WTC11 (cell line): ENCODE data around the gene CAMTA1. TPM values are rescaled to one million over a fixed set of nuclear protein-coding genes. Genes with fewer than 3 reads are reported as not detected.

Experiments used
- ATAC-seq: fragments of 200-7000 bp; cut with Tn5 transposase; 2 replicates; pipeline ENCODE4 v1.10.0; 2021; ENCODE audit warnings: mild to moderate bottlenecking, moderate library complexity
- CTCF ChIA-PET: fragments of 300-600 bp; sonication (Branson Sonifier 250); formaldehyde crosslinking; loops from one replicate; lab custom pipeline; 2021; ENCODE audit warnings: antibody characterized with exemption; lab: Charles Lee
- POLR2A ChIA-PET: fragments of 350-600 bp; sonication (Branson Sonifier 250); formaldehyde crosslinking; loops from one replicate; lab custom pipeline; 2021; ENCODE audit warnings: antibody characterized with exemption; lab: Charles Lee
- DNase-seq: peaks from one replicate; pipeline ENCODE4 v3.0.0; 2021; ENCODE audit warnings: low spot score
- H3K27ac Mint-ChIP-seq: 2 replicates; pipeline ENCODE4 v1.8.0; 2021; ENCODE audit warnings: mixed read lengths
- H3K27me3 Mint-ChIP-seq: 2 replicates; pipeline ENCODE4 v1.8.0; 2021; ENCODE audit warnings: low read depth, mild to moderate bottlenecking, moderate library complexity, mixed read lengths
- H3K36me3 Mint-ChIP-seq: 2 replicates; pipeline ENCODE4 v1.8.0; 2021; ENCODE audit warnings: mixed read lengths
- H3K4me1 Mint-ChIP-seq: 2 replicates; pipeline ENCODE4 v1.8.0; 2022; ENCODE audit warnings: mixed read lengths
- H3K4me3 Mint-ChIP-seq: 2 replicates; pipeline ENCODE4 v1.8.0; 2021; ENCODE audit warnings: mild to moderate bottlenecking, moderate library complexity, mixed read lengths
- H3K9me3 Mint-ChIP-seq: 2 replicates; pipeline ENCODE4 v1.8.0; 2021; ENCODE audit warnings: mixed read lengths
- MYBL2 ChIP-seq: sonication (generic); formaldehyde crosslinking; IDR thresholded peaks from 2 replicates; pipeline ENCODE4 v1.8.1; 2023; ENCODE audit warnings: mild to moderate bottlenecking, moderate library complexity, missing genetic modification reagents
- NR2C2 ChIP-seq: sonication (generic); formaldehyde crosslinking; IDR thresholded peaks from 2 replicates; pipeline ENCODE4 v1.8.0; 2022; ENCODE audit warnings: mild to moderate bottlenecking, missing genetic modification reagents
- PRRX2 ChIP-seq: fragments of 250-450 bp; sonication (Bioruptor Pico); IDR thresholded peaks from 2 replicates; pipeline ENCODE4 v1.8.0; 2021; ENCODE audit warnings: mild to moderate bottlenecking
- SMAD3 ChIP-seq: sonication (generic); formaldehyde crosslinking; IDR thresholded peaks from 2 replicates; pipeline ENCODE4 v1.8.0; 2022; ENCODE audit warnings: missing genetic modification reagents, mild to moderate bottlenecking, borderline replicate concordance
- SMAD4 ChIP-seq: sonication (generic); formaldehyde crosslinking; IDR thresholded peaks from 2 replicates; pipeline ENCODE4 v1.8.0; 2022; ENCODE audit warnings: mild to moderate bottlenecking, missing genetic modification reagents
- SOX15 ChIP-seq: fragments of 250-450 bp; sonication (Bioruptor Pico); IDR thresholded peaks from 2 replicates; pipeline ENCODE4 v1.9.0; 2021; ENCODE audit warnings: mild to moderate bottlenecking
- SP1 ChIP-seq: sonication (generic); formaldehyde crosslinking; conservative IDR thresholded peaks from 2 replicates; pipeline ENCODE4 v1.8.1; 2022; ENCODE audit warnings: missing genetic modification reagents
- TCF7 ChIP-seq: sonication (generic); formaldehyde crosslinking; IDR thresholded peaks from 2 replicates; pipeline ENCODE4 v1.8.0; 2022; ENCODE audit warnings: mild to moderate bottlenecking, low read depth, missing genetic modification reagents, moderate library complexity
- TEAD4 ChIP-seq: sonication (generic); formaldehyde crosslinking; IDR thresholded peaks from 2 replicates; pipeline ENCODE4 v1.8.0; 2022; ENCODE audit warnings: mild to moderate bottlenecking, missing genetic modification reagents
- TP53 ChIP-seq: sonication (generic); formaldehyde crosslinking; IDR thresholded peaks from 2 replicates; pipeline ENCODE4 v1.8.1; 2023; ENCODE audit warnings: mild to moderate bottlenecking, missing genetic modification reagents
- ZNF219 ChIP-seq: sonication (generic); formaldehyde crosslinking; IDR thresholded peaks from 2 replicates; pipeline ENCODE4 v1.8.0; 2023; ENCODE audit warnings: missing genetic modification reagents, mild to moderate bottlenecking, borderline replicate concordance
- total RNA-seq: library from RNA; stranded (reverse); gene quantifications from 3 replicates; pipeline ENCODE4 v1.2.3, GENCODE V29; 2021
- TF ChIP-seq, protein P1 (sequence below): fragments of 250-450 bp; sonication (Bioruptor Pico); IDR thresholded peaks from 2 replicates; pipeline ENCODE4 v1.9.0; 2021; ENCODE audit warnings: mild to moderate bottlenecking
- TF ChIP-seq, protein P2 (sequence below): sonication (generic); formaldehyde crosslinking; IDR thresholded peaks from 2 replicates; pipeline ENCODE4 v1.8.1; 2023; ENCODE audit warnings: mild to moderate bottlenecking, missing genetic modification reagents
- TF ChIP-seq, protein P3 (sequence below): sonication (generic); formaldehyde crosslinking; IDR thresholded peaks from 2 replicates; pipeline ENCODE4 v1.8.0; 2023; ENCODE audit warnings: missing genetic modification reagents, mild to moderate bottlenecking, borderline replicate concordance
- TF ChIP-seq, protein P4 (sequence below): sonication (generic); formaldehyde crosslinking; IDR thresholded peaks from 2 replicates; pipeline ENCODE4 v1.8.1; 2022; ENCODE audit warnings: missing genetic modification reagents, borderline replicate concordance
- TF ChIP-seq, protein P5 (sequence below): fragments of 250-450 bp; sonication (Bioruptor Pico); IDR thresholded peaks from 2 replicates; pipeline ENCODE4 v1.9.0; 2021; ENCODE audit warnings: mild to moderate bottlenecking

The CAMTA1 gene
- total RNA-seq, 1 experiment from 2014 or later = 86.4 TPM

DNA sequence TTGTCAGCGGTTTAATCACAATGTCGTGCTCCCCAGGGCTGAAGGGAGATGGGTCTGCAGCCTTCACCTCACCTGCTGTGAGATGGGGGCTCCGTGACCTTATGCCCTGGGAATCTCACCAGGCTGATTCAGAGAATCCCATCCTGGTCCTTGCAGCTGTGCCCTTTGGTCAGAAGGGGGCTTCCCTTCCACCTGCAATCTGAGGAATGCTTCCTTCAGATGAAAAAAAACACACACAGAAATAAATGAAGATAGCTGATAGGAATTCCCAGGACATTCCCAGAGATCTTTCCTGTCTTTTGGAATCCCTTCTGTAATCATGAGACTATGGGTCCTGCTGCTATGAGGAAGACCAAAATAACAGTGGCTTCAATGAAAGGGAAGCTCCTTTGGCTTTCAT, 858.8 kb downstream of the CAMTA1 start (continued):
- TF ChIP-seq, protein P1, sequence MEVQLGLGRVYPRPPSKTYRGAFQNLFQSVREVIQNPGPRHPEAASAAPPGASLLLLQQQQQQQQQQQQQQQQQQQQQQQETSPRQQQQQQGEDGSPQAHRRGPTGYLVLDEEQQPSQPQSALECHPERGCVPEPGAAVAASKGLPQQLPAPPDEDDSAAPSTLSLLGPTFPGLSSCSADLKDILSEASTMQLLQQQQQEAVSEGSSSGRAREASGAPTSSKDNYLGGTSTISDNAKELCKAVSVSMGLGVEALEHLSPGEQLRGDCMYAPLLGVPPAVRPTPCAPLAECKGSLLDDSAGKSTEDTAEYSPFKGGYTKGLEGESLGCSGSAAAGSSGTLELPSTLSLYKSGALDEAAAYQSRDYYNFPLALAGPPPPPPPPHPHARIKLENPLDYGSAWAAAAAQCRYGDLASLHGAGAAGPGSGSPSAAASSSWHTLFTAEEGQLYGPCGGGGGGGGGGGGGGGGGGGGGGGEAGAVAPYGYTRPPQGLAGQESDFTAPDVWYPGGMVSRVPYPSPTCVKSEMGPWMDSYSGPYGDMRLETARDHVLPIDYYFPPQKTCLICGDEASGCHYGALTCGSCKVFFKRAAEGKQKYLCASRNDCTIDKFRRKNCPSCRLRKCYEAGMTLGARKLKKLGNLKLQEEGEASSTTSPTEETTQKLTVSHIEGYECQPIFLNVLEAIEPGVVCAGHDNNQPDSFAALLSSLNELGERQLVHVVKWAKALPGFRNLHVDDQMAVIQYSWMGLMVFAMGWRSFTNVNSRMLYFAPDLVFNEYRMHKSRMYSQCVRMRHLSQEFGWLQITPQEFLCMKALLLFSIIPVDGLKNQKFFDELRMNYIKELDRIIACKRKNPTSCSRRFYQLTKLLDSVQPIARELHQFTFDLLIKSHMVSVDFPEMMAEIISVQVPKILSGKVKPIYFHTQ (CRISPR knock-in tag) = no peak
- TF ChIP-seq, protein P2, sequence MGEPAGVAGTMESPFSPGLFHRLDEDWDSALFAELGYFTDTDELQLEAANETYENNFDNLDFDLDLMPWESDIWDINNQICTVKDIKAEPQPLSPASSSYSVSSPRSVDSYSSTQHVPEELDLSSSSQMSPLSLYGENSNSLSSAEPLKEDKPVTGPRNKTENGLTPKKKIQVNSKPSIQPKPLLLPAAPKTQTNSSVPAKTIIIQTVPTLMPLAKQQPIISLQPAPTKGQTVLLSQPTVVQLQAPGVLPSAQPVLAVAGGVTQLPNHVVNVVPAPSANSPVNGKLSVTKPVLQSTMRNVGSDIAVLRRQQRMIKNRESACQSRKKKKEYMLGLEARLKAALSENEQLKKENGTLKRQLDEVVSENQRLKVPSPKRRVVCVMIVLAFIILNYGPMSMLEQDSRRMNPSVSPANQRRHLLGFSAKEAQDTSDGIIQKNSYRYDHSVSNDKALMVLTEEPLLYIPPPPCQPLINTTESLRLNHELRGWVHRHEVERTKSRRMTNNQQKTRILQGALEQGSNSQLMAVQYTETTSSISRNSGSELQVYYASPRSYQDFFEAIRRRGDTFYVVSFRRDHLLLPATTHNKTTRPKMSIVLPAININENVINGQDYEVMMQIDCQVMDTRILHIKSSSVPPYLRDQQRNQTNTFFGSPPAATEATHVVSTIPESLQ (CRISPR knock-in tag) = no peak

DNA sequence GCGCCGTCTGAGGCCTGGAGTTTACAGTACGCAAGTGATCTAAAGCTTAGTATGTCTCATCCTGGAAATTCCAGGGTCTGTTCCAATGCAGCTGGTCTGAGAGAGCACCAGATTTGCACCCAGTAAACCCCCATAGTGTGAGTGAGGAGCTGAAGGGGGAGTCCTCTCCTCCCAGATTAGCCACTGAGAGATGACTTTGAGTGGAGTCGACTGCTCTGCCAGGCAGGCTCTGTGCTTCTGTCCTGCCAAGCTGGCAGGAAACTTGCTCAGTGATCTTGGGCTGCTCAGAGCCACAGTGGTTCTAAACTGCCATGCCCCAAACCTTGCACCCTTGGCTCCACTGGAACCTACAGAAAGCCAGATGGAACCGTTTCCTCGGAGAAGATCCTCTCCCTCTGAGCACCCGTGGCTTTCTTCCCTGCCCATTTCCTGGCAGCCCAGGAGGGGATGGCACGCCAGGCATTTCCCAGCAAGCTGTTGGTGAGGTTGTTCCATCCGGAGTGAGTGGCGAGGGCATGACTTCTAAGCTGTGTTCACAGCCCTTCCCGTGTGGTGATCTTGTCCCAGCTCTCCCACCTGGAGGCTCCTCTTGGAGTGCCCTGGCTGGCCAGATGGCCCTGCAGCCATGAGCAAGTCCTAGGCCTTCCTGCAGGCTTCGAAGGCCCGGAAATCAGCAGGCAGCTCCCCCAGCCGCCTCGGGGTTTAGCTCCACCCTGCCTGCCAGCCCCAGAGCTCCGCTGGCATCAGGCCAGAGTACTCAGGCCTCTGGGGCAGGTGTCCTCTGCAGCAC, 859.9 kb downstream of the CAMTA1 start:
- TF ChIP-seq TCF7 = no peak
- H3K4me1 Mint-ChIP-seq = peaks cover 14% of the 10 kb centered on the region
- no peak overlapping the region for H3K27ac Mint-ChIP-seq
- POLR2A ChIA-PET = no interaction called here
- no peaks in the 10 kb centered on the region for H3K36me3 Mint-ChIP-seq
- no peak for ATAC-seq
- H3K9me3 Mint-ChIP-seq = peaks cover 6% of the 10 kb centered on the region; the same call in 1 of the 2 replicates
- H3K4me3 Mint-ChIP-seq = no peak overlapping the region
- no peaks in the 10 kb centered on the region for H3K27me3 Mint-ChIP-seq
- DNase-seq = no peak
- CTCF ChIA-PET = interaction anchor here (0.6 to 2.2 kb wide), 11 partner anchors 11 to 1237 kb away, joined by 3 to 8 read pairs (median 4); no protein-coding TSS in a partner anchor

DNA sequence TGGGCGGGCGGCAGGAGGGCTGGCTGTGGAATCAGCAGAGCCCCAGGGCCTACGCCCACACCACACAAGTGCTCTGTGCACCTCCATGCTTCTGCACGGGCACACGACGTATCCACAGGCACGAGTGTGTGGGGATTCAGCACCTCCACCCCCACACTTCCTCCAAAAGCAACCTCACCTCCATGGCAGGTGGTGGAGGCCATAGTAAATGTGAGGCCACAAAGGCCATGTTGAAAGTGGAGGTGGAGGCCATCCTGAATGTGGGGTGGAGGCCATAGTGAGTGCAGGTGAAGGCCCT, 860.4 kb downstream of the CAMTA1 start:
- H3K27me3 Mint-ChIP-seq = no peaks in the 10 kb centered on the region
- ATAC-seq (no peak), DNase-seq (no peak)
- peaks cover 14% of the 10 kb centered on the region for H3K4me1 Mint-ChIP-seq
- H3K9me3 Mint-ChIP-seq = peaks cover 6% of the 10 kb centered on the region; the same call in 1 of the 2 replicates
- no peak overlapping the region for H3K4me3 Mint-ChIP-seq
- no peaks in the 10 kb centered on the region for H3K36me3 Mint-ChIP-seq
- CTCF ChIA-PET = interaction anchor here (1.5 kb wide), 1 partner anchor 421 kb away, joined by 4 read pairs; no protein-coding TSS in a partner anchor
- no peak overlapping the region for H3K27ac Mint-ChIP-seq
- POLR2A ChIA-PET = no interaction called here
- TF ChIP-seq SP1 (CRISPR knock-in tag) (no peak), SMAD3 (CRISPR knock-in tag) (no peak), ZNF219 (no peak), MYBL2 (CRISPR knock-in tag) (no peak), TP53 (CRISPR knock-in tag) (no peak), TEAD4 (CRISPR knock-in tag) (no peak), PRRX2 (no peak), NR2C2 (CRISPR knock-in tag) (no peak), SOX15 (CRISPR knock-in tag) (no peak), SMAD4 (no peak)
- TF ChIP-seq, protein P3, sequence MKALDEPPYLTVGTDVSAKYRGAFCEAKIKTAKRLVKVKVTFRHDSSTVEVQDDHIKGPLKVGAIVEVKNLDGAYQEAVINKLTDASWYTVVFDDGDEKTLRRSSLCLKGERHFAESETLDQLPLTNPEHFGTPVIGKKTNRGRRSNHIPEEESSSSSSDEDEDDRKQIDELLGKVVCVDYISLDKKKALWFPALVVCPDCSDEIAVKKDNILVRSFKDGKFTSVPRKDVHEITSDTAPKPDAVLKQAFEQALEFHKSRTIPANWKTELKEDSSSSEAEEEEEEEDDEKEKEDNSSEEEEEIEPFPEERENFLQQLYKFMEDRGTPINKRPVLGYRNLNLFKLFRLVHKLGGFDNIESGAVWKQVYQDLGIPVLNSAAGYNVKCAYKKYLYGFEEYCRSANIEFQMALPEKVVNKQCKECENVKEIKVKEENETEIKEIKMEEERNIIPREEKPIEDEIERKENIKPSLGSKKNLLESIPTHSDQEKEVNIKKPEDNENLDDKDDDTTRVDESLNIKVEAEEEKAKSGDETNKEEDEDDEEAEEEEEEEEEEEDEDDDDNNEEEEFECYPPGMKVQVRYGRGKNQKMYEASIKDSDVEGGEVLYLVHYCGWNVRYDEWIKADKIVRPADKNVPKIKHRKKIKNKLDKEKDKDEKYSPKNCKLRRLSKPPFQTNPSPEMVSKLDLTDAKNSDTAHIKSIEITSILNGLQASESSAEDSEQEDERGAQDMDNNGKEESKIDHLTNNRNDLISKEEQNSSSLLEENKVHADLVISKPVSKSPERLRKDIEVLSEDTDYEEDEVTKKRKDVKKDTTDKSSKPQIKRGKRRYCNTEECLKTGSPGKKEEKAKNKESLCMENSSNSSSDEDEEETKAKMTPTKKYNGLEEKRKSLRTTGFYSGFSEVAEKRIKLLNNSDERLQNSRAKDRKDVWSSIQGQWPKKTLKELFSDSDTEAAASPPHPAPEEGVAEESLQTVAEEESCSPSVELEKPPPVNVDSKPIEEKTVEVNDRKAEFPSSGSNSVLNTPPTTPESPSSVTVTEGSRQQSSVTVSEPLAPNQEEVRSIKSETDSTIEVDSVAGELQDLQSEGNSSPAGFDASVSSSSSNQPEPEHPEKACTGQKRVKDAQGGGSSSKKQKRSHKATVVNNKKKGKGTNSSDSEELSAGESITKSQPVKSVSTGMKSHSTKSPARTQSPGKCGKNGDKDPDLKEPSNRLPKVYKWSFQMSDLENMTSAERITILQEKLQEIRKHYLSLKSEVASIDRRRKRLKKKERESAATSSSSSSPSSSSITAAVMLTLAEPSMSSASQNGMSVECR (CRISPR knock-in tag) = no peak
- TF ChIP-seq, protein P4, sequence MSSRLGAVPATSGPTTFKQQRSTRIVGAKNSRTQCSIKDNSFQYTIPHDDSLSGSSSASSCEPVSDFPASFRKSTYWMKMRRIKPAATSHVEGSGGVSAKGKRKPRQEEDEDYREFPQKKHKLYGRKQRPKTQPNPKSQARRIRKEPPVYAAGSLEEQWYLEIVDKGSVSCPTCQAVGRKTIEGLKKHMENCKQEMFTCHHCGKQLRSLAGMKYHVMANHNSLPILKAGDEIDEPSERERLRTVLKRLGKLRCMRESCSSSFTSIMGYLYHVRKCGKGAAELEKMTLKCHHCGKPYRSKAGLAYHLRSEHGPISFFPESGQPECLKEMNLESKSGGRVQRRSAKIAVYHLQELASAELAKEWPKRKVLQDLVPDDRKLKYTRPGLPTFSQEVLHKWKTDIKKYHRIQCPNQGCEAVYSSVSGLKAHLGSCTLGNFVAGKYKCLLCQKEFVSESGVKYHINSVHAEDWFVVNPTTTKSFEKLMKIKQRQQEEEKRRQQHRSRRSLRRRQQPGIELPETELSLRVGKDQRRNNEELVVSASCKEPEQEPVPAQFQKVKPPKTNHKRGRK (CRISPR knock-in tag) = no peak
- TF ChIP-seq, protein P1 (CRISPR knock-in tag) = no peak
- TF ChIP-seq, protein P5, sequence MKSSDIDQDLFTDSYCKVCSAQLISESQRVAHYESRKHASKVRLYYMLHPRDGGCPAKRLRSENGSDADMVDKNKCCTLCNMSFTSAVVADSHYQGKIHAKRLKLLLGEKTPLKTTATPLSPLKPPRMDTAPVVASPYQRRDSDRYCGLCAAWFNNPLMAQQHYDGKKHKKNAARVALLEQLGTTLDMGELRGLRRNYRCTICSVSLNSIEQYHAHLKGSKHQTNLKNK (CRISPR knock-in tag) = no peak
